Measurements from ENCODE around the gene SLC25A34.

DNA sequence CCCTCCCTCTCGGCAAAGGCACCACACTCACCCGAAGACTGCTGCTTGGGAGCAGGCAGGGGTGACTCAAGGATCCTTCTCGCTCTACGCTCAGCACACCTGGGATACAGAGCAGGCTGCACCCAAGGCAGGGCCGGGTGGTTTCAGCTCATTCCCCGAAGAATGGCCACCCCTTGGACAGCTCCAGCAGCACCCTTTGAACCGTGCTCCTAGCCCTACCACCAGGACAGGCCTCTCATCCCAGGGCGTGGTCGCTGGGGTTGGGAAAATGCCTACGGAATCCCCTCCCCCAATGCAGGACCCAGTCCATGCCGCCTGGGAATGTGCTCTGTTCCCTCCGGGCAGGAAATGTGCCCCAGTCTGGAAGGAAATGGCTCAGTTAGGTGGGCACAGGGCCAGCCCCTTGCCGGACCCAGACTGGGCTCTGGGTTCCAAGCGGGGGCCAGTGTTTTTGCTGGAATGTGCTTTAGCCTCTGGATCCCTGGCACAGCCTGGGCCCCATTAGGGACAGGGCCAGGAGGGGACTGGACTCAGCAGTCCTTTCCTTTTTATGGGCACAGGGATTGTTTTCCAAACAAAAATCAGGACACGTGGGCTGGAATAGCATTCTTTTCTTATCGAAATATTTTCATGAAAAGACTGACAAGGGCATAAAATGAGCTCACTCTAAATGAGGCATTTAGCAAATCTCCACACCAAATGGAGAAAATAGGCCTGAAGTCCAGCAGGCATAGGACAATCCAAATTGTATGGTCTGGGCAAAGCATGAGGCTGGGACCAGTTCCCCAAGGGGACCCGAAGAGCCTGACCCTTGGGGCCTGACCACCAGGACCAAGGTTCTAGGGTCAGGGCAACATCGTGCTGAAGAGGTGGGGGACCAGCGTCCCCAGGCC, 13.6 kb downstream of the SLC25A34 start:
- TF ChIP-seq POLR2A (IDR thresholded peaks at IDR 0.05; ENCODE audit: low read depth, low read length) = no peak
- no peak for TF ChIP-seq POLR2AphosphoS5 (IDR thresholded peaks at IDR 0.05; ENCODE audit: low read depth, low read length)
- no peak for TF ChIP-seq SPI1 (IDR thresholded peaks at IDR 0.05; ENCODE audit: low read depth, low read length)
- TF ChIP-seq TAF1 (IDR thresholded peaks at IDR 0.05; ENCODE audit: low read depth, low read length) = no peak
